CD4-positive, alpha-beta T cell (primary cell): ENCODE measurements around the gene PCK1. TPM values are rescaled to one million over a fixed set of nuclear protein-coding genes. Genes with fewer than 3 reads are reported as not detected.

Experiments
- ATAC-seq: fragments of 200-7000 bp; cut with Tn5 transposase; one replicate; pipeline ENCODE4 v1.10.0; 2022; ENCODE audit warnings: mild to moderate bottlenecking; ENCODE audit not compliant: poor library complexity
- CTCF ChIA-PET: fragments of 350-600 bp; sonication (Branson Sonifier 250); formaldehyde crosslinking; loops from one replicate; lab custom pipeline; 2021; ENCODE audit warnings: antibody characterized with exemption, inconsistent platforms; lab: Charles Lee
- POLR2A ChIA-PET: fragments of 350-600 bp; sonication (Branson Sonifier 250); formaldehyde crosslinking; loops from one replicate; lab custom pipeline; 2021; ENCODE audit warnings: antibody characterized with exemption, inconsistent platforms; lab: Charles Lee
- DNase-seq, 14 experiments: peaks; one replicate each; pipeline ENCODE4 v3.0.0-alpha.2; 2013 to 2020; ENCODE audit warnings: mixed read lengths in 2 of 14
- H3K27ac ChIP-seq, 2 donors: one replicate each; pipeline versions ENCODE4 v1.5.1 to v1.7.0; 2013; ENCODE audit warnings: low read length in 2 of 2, low read depth in 1 of 2, mild to moderate bottlenecking in 1 of 2
- H3K27me3 ChIP-seq, 2 experiments: 1 replicate in 1 of 2; 2 replicates in 1 of 2; pipeline versions ENCODE4 v1.6.1 to v1.7.0; 2013; ENCODE audit warnings: low read length in 2 of 2, control low read depth in 1 of 2, mild to moderate bottlenecking in 1 of 2, moderate library complexity in 1 of 2; ENCODE audit not compliant: insufficient read depth in 2 of 2, control insufficient read depth in 1 of 2
- H3K36me3 ChIP-seq: one replicate; pipeline ENCODE4 v1.6.1; 2013; ENCODE audit warnings: low read length, control low read depth; ENCODE audit not compliant: insufficient read depth
- H3K4me1 ChIP-seq: one replicate; pipeline ENCODE4 v1.6.1; 2013; ENCODE audit warnings: low read length, control low read depth; ENCODE audit not compliant: insufficient read depth
- H3K4me3 ChIP-seq: one replicate; pipeline ENCODE4 v1.5.1; 2013; ENCODE audit warnings: mild to moderate bottlenecking, low read length, moderate library complexity
- H3K9me3 ChIP-seq, 2 experiments: 1 replicate in 1 of 2; 2 replicates in 1 of 2; pipeline versions ENCODE4 v1.6.1 to v1.7.0; 2013; ENCODE audit warnings: low read length in 2 of 2, mild to moderate bottlenecking in 2 of 2, control low read depth in 1 of 2, moderate library complexity in 1 of 2; ENCODE audit not compliant: control insufficient read depth in 1 of 2, insufficient read depth in 1 of 2
- H3K27ac Mint-ChIP-seq: one replicate; pipeline ENCODE4 v1.8.0; 2020; ENCODE audit warnings: mixed read lengths
- H3K27me3 Mint-ChIP-seq: one replicate; pipeline ENCODE4 v1.8.0; 2021; ENCODE audit warnings: mixed read lengths
- H3K36me3 Mint-ChIP-seq: one replicate; pipeline ENCODE4 v1.8.0; 2021; ENCODE audit warnings: low read depth, mixed read lengths
- H3K4me1 Mint-ChIP-seq: one replicate; pipeline ENCODE4 v1.8.0; 2021; ENCODE audit warnings: low read depth, mixed read lengths
- H3K4me3 Mint-ChIP-seq: one replicate; pipeline ENCODE4 v1.8.0; 2020; ENCODE audit warnings: mild to moderate bottlenecking, mixed read lengths
- H3K9me3 Mint-ChIP-seq: one replicate; pipeline ENCODE4 v1.8.0; 2020; ENCODE audit warnings: mixed read lengths
- CTCF ChIP-seq: fragments of 200-600 bp; IDR thresholded peaks from one replicate; pipeline ENCODE4 v1.8.0; 2022; ENCODE audit warnings: antibody characterized with exemption, mild to moderate bottlenecking
- intact Hi-C, 2 experiments: fragments of 100-400 bp; cut with DNase I in 1 of 2; cut with micrococcal nuclease in 1 of 2; formaldehyde crosslinking; loops; one replicate each; pipeline versions ENCODE4 v1.15.1 to v1.9.0; 2023 to 2025; cut with DNase I, micrococcal nuclease
- total RNA-seq, 174 experiments: library from RNA in 2 of 174; stranded (reverse) in 2 of 174; gene quantifications; one replicate each; pipeline ENCODE4 v1.2.3 and lab custom pipeline; 2021 to 2026

PCK1 gene
- total RNA-seq, 2 experiments from 2014 or later = not detected

- ATAC-seq = no peak
- CTCF ChIA-PET = no interaction called here
- intact Hi-C loops = no loop called here
- Histone ChIP-seq H3K27ac (no peak overlapping the region), H3K27me3 (peaks cover 0 to 5% of the 10 kb centered on the region in 2 experiments), H3K9me3 (no peaks in the 10 kb centered on the region), H3K4me3 (no peak overlapping the region), H3K36me3 (no peaks in the 10 kb centered on the region), H3K4me1 (no peaks in the 10 kb centered on the region)
- Mint-ChIP-seq H3K27me3 (peaks cover 30% of the 10 kb centered on the region), H3K9me3 (no peaks in the 10 kb centered on the region), H3K4me3 (no peak overlapping the region), H3K27ac (no peak overlapping the region), H3K36me3 (no peaks in the 10 kb centered on the region), H3K4me1 (no peaks in the 10 kb centered on the region)
- POLR2A ChIA-PET = no interaction called here
- no peak for DNase-seq
- TF ChIP-seq CTCF = no peak
These were observed 17.2 kb upstream of the PCK1 start for GRCh38 chr20:57543754-57544153.

GRCh38 chr20:57544838-57545564, 15.9 kb upstream of the PCK1 start:
- ChIA-PET CTCF (no interaction called here), POLR2A (no interaction called here)
- no peak overlapping the region for H3K27ac Mint-ChIP-seq
- Histone ChIP-seq H3K4me3 (no peak overlapping the region), H3K36me3 (no peaks in the 10 kb centered on the region), H3K27me3 (no peaks in the 10 kb centered on the region), H3K4me1 (no peaks in the 10 kb centered on the region), H3K27ac (no peak overlapping the region), H3K9me3 (no peaks in the 10 kb centered on the region)
- no peak for TF ChIP-seq CTCF
- no peaks in the 10 kb centered on the region for H3K4me1 Mint-ChIP-seq
- DNase-seq (no peak), ATAC-seq (no peak)
- intact Hi-C loops = no loop called here
- no peak overlapping the region for H3K4me3 Mint-ChIP-seq
- no peaks in the 10 kb centered on the region for H3K36me3 Mint-ChIP-seq
- H3K27me3 Mint-ChIP-seq = peaks cover 30% of the 10 kb centered on the region
- H3K9me3 Mint-ChIP-seq = no peaks in the 10 kb centered on the region

GRCh38 chr20:57545927-57546662, 14.8 kb upstream of the PCK1 start:
- no peak overlapping the region for H3K4me3 Mint-ChIP-seq
- POLR2A ChIA-PET = no interaction called here
- Histone ChIP-seq H3K4me3 (no peak overlapping the region), H3K27me3 (no peaks in the 10 kb centered on the region), H3K4me1 (no peaks in the 10 kb centered on the region), H3K36me3 (no peaks in the 10 kb centered on the region), H3K9me3 (no peaks in the 10 kb centered on the region), H3K27ac (no peak overlapping the region)
- DNase-seq (no peak), ATAC-seq (no peak)
- CTCF ChIA-PET = no interaction called here
- H3K9me3 Mint-ChIP-seq = no peaks in the 10 kb centered on the region
- no peaks in the 10 kb centered on the region for H3K36me3 Mint-ChIP-seq
- H3K27me3 Mint-ChIP-seq = peaks cover 23% of the 10 kb centered on the region
- H3K27ac Mint-ChIP-seq = no peak overlapping the region
- TF ChIP-seq CTCF = no peak
- H3K4me1 Mint-ChIP-seq = no peaks in the 10 kb centered on the region
- intact Hi-C loops = no loop called here
